Activated CD4-positive, alpha-beta T cell treated with anti-CD3 and anti-CD28 coated beads, Interleukin-10, Interleukin-2, amounts not matched to agents 100 ng/mL and 50 ng/mL, durations not matched to agents 16 hours and 8 hours (primary cell): Measurements from ENCODE around the gene ARAF.
"Not testable (repeated sequence)": the region's sequence is repeated elsewhere in the genome, so short reads cannot be mapped to it uniquely, and the experiment has no call there.

ENCODE experiments used
- DNase-seq: peaks from one replicate; pipeline ENCODE4 v3.0.0-alpha.2; 2020

ARAF gene

DNA sequence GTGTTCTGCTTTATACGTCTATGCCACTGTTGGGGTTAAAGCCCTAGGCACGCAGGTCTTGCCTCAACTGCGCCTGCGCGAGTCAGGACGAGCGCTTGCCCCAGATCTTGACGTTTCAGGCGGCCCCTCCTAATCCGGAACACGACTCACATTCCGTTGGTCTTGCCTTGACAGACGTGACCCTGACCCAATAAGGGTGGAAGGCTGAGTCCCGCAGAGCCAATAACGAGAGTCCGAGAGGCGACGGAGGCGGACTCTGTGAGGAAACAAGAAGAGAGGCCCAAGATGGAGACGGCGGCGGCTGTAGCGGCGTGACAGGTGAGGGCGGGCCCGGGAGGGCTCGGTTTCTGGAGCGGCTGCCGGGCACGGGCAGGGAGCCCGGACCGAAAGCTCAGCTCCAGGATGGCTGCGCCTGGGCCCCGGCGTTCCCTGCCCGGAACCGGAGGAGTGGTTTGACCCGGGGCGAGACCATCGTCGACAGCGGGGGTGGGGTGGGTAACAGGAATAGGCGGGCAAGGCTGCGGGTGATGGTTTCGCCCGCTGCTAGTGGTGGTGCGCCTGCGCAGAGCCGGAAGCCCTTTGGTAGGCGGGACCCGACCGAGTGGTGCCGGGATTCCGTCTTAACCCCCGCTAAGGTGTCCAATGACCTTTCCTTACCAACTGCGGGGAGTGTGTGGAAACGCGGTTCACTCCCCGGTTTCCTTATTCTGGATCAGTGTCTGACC, at the start of gene ARAF:
Gene ARAF (plus strand): TSS at position 272 of the 725 bp plus-strand sequence. CDS start 1,763 bp downstream, outside the sequence.
- peak; percentile 98 for DNase-seq

DNA sequence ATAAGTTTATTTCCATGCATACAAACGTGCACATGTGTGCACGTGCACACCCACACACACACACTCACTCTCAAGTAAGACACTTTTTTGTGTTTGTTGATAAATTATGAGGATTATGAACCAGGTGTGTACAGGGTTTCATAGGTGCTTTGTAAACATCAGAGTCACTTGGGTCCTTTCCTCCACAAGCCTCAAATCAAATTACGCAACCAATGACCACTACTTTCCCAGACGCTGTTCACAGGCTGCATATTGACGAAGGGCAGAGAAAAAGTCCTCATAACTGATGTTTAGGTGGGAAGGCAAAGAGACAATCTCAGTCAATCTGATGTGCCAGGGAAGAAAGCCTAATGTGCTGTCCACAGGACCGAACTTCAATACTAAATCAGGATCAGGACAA, 48.6 kb upstream of the ARAF start:
- not testable (repeated sequence) for DNase-seq

DNA sequence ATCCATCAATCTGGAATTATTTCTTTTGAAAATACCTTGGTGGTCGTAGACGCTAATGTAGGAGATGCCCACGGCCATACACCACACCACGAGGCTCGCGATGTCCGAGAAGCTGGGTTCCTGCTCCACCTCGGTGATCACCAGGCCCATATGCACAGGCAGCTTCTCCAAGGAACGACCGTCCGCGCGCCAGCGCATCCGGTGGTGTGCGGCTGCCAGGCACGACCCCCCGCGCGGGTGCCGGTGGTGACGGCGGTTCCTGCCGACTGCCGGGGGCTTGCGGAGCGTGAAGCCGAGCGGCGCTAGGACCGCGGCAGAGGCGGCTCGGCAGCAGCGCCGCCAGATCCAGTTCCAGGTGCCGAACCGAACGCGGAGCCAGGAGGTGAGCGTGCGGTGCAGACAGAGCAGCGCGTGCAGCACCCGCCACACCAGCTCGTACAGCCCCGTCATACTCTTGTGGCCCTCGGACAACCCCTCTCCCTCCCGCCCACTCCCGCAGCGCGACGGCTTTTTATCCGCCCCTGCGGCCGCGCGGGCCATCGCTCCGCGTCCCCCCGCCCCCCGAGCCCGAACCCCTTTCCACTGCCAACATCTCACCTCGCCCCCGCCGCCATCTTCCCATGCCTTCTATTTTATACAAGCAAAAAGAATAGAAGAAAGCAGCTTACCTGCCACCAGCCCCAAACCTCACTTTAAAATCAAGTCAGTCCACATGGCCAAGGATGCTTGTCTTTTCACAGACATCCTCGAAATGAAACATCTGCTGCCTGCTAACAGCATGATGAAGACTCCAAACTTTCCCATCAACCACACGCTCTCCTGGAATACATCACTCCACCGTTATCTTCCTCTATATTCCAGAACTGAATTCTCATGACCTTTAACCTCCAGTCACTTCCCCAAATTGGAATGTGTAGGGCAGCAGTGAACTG, 47.7 kb upstream of the ARAF start:
- DNase-seq: not testable (repeated sequence)

DNA sequence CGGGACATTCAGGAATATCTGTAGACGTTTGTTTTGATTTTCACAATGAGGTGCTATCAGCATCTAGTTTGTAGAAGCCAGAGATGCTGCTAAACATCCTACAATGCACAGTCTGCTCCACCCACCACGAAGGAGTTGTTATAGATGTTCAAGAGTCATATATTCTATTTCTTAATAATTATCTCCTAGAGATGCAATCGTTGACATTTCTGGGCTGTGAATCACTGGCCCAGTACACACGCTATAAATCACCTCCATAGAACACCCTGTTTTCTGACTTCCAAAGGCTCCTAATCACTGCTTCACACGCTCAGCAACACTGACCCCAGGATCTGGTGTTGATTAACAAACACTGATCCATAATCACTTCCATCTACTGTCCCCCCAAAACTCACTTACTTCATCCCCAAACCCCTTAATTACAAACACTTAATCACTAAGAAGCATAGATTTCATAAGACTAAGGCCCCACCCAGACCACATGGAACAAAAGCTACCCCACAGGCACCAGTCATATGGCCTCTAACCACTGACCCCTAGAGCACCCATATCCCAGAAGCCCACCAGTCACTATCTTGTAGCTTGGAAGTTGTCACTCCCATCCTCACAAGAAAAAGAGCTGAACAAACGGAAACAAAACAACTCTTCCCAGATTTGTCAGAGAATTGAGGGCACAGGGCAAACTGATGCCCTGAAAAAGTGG, 46.3 kb upstream of the ARAF start:
- no peak for DNase-seq

DNA sequence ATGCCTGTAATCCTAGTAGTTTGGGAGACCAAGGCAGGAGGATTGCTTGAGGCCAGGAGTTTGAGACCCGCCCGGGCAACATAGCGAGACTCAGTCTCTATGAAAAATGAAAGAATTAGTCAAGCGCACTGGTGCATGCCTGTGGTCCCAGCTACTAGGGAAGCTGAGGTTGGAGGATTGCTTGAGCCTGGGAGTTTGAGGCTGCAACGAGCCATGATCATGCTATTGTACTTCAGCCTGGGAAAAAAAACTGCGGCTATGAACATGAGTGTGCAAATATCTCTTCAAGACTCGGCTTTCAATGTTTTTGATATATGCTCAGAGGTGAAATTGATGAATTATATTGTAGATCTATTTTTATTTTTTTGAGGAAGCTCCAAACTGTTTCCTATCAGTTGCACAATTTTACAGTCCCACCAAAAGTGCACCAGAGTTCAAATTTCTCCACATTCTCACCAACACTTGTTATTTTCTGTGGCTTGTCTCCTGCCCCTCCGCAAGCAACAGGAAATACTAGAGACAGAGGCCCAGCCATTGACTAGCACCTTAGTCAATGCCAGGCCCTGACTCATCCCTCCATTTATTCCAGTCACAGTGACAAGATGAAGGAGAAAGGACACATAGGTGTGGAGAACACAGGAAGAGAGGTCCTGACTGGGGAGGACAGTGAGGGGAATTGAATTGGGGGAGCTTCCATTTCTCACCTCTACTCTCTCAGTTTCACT, 44.9 kb upstream of the ARAF start:
- no peak for DNase-seq

DNA sequence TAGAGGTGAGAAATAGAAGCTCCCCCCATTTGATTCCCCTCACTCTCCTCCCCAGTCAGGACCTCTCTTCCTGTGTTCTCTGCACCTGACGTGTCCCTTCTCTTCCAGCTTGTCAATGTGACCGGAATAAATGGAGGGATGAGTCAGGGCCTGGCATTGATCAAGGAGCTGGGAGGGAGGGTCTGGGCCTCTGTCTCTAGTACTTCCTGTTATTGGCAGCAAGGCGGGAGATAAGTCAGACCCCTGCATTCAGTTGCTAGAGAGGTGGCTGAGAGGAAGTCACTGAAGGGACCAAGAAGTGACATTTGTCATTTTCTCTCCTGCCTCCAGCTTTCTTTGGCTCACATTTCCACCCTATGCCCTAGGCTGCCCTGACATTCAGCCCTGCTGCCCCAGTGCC, 42.9 kb upstream of the ARAF start:
- DNase-seq: no peak

DNA sequence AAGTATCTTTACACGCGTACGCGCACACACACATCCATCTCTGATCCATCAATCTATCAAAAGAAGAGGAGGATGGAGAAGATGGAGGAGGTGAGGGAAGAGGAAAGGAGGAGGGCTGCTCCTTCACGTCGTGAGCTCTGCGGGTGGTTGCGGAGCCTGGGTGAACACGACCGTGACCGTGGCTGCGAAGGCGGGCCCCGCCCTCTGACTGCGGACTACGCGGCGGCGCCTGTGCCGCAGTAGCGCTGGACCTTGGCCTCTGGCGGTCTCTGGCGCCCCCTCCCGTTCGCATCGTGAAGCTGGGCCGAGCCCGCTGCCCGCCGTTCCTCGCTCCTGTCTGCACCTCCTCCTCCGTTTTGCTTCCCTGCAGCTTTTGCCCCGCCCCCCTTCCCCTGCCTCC, 37.7 kb upstream of the ARAF start:
- DNase-seq: peak; percentile 85

DNA sequence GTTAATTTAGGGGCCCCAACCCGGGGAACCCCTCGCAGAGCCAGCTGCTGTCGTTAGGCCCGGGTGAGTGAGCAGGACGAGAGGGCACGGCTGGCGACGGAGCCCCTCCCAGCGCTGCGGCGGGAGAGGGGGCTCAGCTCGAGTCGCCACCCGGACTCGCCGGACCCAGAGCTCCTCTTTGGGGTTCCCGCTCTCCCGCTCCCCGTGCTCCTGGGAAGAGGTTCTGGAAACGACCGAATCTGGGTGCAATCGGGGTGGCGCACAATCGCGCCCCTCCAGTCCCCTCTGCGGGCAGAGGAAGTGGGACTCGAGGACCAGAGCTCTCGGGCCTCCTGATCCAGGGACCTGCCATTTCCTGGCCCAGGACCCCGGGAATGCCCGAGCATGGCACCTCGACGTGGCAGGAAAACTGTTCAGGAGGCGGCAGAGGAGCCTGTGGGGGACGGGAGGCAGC, 37.3 kb upstream of the ARAF start:
- DNase-seq: no peak

DNA sequence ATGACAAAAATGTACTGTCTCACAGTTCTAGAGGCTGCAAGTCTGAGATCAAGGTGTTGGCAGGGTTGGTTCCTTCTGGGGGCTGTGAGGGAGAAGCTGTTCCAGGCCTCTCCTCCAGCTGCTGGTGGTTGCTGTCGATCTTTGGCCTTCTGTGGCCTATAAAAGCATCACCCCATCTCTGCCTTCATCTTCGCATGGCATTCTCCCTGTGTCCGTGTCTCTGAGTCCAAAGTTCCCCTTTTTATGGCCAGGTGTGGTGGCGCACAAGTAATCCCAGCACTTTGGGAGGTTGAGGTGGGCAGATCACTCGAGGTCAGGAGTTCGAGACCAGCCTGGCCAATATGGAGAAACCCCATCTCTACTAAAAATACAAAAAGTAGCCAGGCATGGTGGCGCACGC, 31.5 kb upstream of the ARAF start:
- DNase-seq: no peak

DNA sequence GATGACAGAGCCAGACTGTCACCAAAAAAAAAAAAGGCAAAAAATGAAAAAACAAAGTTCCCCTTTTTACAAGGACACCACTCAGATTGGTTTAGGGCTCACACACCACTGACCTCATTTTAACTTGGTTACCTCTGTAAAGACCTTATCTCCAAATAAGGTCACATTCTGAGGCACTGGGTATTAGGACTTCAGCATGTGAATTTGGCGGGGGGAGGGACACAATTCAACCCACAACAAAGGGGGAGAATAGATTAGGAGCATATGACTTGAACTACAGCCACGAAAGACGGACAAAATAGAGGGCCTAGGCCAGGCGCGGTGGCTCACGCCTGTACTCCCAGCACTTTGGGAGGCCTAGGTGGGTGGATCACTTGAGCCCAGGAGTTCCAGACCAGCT, 31.0 kb upstream of the ARAF start:
- DNase-seq: no peak

DNA sequence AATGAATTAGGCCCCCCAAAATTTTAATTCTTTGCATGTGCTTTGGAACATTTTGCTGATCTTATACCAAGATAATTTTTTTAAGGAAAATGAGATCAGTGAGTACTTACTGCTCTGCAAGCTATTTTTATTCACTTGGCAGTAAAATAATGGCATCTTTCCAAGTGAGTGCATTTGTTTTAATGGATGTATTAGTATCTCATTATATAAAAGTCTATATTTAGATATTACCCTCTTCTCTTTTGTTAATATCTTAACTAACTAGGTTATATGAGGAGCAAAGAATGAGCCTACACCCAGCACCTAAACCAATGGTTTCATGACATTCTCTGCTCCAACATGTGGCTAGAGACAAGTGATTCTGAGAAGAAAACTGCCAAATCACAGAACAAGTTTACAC, 21.1 kb upstream of the ARAF start:
- DNase-seq: no peak

DNA sequence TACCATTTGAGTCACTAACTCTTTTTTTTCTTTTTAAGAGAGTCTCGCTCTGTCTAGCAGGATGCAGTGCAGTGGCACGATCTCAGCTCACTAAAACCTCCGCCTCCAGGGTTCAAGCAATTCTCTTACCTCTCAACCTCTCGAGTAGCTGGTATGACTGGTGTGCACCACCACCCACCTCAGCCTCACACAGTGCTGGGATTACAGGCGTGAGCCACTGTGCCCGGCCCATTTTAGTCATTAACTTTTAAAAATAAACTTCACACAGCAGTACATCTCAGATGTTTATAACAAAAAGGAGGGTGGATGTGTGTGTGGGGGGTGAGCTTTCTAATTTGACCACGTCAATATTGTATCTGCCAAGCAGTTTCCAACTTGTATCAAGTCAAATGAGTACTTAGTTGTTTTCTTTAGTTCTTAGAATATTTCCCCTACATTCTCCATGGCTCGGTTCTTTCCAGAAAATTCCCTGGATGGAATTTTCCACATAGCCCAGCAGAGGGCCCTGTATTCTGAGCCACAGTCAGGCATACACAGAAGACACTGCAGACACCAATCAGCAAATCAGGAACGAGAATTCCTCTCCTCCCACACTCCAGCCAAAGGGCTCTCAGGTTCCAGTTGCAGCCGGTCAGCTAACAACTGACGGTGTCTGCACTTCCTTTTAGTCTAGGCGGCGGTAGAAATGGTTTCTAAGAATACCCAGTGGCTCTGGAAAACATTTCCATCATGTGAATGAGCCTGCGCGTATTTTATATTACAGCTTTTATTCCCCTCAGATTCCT, 20.1 kb upstream of the ARAF start:
- DNase-seq: no peak

DNA sequence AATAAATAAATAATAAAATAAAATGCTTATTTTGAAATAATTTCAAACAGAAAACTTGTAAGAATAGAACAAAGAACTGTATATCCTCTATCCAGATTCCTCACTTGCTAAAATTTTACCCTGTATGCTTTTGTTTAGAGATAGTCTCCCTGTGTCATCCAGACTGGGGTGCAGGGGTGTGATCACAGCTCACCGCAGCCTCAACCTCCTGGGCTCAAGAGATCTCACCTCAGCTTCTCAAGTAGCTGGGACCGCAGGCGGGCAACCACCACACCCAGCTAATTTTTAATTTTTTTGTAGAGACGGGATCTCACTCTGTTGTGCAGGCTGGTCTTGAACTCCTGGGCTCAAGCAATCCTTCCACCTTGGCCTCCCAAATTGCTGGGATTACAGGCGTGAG, 17.5 kb upstream of the ARAF start:
- no peak for DNase-seq

DNA sequence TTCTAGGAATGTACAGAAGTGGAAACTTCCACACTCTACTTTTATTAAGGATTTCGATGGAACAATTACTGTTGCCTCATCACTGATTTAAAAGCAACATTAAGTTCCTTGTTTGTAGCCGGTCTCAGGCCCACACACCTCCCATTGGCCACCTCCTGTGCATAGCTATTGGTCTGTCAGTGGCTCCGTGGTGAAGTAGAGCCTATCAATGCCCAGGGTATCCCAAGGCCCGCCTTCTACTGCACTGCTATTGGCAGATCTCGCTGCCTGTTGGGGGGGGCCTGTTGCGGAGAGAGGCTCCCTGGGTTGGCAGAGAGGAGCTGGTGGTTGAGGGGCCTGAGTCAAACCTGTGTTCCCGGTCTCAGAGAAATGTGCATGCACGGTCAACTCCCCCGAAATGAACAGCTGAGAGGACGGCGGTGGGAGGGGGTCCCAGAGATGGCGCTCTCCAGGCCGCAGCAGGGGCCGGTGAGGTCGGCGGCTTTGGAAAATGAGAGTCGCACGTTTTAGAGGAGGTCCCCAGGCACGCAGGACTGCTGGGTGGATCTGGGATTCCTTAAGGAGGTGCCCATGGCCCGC, 4.9 kb upstream of the ARAF start:
- DNase-seq: peak; percentile 92

DNA sequence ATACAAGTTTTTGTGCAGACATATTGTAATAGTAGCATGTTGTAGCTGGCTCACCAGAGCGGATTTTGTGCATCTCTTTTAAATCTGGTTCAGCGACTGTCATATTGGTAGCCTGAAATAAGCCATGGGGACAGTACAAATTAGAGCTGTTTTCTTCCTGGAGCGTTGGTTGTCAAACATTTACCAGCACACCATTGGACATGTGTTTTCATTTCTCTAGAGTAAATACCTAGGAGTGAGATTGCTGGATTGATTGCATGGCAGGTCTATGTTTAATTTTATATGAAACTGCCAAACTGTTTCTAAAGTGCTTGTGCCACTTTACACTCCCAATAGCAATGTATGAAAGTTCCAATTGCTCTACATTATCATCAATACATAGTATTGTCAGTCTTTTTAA, 2.6 kb upstream of the ARAF start:
- no peak for DNase-seq

DNA sequence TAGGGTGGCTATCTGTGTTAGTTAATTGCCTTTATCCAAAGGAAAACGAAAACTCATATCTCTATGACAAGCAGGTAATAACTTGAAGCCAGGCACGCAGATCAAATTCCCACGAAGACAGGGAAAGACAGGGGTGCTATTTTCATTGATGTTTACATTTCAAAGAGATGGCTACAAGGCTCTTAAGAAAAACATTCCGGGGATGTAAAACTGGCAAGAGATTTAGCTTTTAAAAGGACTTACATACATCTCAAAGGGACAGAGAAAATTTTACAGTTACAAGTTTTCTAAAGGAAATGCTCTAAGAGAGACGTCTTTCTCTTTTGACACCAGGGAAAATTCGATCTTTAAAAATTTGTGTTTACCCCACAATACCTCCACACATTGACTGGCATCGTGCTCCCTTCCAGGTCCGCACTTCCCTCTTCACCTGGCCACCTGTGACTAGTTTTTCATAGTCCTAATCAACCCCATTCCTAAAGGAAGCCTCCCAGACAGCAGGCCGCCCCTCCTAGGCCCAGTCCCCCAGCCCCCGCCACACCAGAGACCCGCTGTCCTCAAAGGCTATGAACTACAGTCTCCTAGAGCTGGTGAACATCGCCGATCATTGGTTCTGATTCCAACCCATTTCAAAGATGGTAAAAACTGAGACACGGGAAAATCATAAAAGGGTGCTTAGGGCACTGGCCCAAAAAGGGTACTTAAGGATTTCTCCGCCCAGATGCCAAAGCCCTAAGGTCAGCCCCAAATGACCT, 649 bp upstream of the ARAF start:
- no peak for DNase-seq

DNA sequence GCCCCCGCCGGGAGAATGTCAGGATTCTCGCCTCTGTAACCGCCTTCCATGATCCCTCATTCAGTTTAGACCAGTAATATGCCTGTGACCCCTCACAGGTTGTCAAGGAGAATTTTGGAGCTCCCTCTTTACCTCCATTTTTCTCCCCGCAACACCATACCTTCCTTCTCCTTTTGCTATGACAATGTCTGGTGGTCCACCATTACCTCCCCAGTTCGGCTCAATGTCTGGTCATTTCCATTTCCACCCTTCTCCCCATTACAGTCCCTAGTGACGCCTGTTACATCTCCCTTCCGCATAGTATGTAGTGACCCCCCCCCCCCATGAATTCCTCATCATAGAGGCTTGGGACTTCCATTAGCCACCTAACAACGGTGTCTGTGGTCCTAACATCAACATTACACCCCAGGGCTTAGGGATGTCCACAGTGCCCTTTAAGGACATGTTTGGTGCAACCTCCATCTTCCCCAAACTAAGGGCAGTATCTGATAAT, 700 bp downstream of the ARAF start:
- DNase-seq: no peak

DNA sequence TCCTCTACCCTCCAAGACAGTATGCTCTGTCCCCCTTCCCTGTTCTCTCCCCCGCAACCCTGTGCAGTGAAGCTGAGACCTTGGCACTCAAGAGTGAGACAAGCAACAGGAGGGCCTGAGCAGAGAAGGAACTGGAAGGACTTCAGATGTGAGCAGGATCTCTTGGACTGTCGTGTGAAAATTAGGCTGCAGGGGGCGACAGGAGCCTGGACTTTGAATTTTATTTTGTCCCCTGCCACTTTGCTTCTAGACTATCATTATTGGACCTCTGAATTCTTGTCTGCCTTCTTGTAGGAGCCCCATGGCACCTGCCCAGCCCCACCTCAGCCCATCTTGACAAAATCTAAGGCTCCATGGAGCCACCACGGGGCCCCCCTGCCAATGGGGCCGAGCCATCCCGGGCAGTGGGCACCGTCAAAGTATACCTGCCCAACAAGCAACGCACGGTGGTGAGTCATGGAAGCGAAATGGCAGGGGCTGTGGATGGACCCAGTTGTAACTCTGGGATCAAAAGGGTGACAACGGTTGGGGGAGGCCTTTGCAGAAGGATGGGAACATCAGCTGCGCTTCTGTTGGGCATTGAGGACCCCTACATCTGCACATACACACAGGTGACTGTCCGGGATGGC, 1.7 kb downstream of the ARAF start:
- peak; percentile 44 for DNase-seq

DNA sequence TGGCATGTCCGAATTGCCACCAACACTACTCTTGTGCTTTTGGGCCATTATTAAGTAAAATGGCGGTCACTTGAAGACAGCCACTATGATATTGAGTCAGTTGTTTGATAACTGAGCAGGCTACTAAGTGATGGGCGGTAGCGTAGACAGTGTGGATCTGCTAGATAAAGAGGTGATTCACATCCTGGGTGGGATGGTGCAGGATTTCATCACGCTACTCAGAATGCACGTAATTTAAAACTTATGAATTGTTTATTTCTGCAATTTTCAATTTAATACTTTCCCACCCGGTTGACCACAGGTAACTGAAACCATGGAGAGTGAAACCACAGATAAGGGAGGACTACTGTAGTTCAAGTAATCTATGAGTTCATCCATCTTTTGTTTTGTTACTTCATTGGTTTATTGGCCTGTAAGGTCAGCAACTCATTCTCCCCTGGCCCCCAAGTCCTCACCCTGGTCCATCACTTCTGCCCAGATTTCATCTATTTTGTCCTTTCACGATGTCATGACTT, 2.9 kb downstream of the ARAF start:
- peak; percentile 39 for DNase-seq
